ENCODE results near the gene NAALAD2.

NAALAD2 gene

DNA sequence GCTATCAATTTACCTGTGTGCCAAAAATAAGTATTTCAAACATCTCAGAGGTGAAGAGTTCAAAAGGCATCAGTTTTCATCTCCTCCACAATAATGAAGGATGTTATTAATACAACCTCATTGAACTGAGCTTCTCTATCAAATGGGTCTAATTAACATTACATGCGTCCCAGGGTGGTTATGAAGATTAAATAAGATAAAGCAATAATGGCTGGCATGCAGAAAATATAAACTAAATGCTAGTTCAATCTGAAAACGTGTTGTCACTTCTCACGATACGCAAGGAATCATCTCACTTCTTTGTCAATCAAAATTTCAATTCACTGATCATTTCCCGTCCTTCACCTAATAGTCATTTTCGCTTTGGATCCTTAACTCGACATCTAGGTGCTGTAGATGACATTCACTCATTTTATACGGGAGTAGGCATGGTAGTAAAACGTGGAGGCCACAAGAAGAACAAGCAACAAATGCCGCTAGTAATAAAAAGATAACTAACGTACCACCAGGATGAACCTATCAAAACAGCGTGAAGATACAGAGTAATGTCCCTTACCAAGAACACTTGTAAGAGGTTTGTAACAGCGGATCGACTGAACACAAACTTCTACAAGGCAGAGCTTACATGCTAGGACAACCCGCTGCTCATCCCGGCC is 87.5 kb downstream of the NAALAD2 start:
- peaks cover 10% of the 10 kb centered on the region; the same call in 1 of the 2 replicates for H3K36me3 ChIP-seq
- H3K27me3 ChIP-seq = no peaks in the 10 kb centered on the region
- TF ChIP-seq CTCF (IDR thresholded peaks at IDR 0.05; ENCODE audit: low read depth, low read length) = no peak
- DNase-seq = no peak
- H3K9me3 ChIP-seq = no peaks in the 10 kb centered on the region
- no peaks in the 10 kb centered on the region; the same call in 1 of the 2 replicates for H3K4me1 ChIP-seq
- H3K4me3 ChIP-seq (ENCODE audit: low read depth, low read length) = peak overlapping the region; percentile 86

GRCh38 chr11:90222459-90223247 is 88.2 kb downstream of the NAALAD2 start, which contains the start of gene CHORDC1:
TSS of gene CHORDC1 (minus strand) at chr11:90223049. CDS start at chr11:90222954, 95 bp downstream.
- peak; percentile 91 for DNase-seq
- H3K27me3 ChIP-seq = no peaks in the 10 kb centered on the region
- 0 out of 2 replicates have a peak, but pooled peaks cover 4% of the 10 kb centered on the region for H3K36me3 ChIP-seq
- no peaks in the 10 kb centered on the region; the same call in 1 of the 2 replicates for H3K4me1 ChIP-seq
- H3K9me3 ChIP-seq = no peaks in the 10 kb centered on the region
- H3K4me3 ChIP-seq (ENCODE audit: low read depth, low read length) = peak within 1 kb of the TSS; percentile 86
- TF ChIP-seq CTCF (IDR thresholded peaks at IDR 0.05; ENCODE audit: low read depth, low read length) = no peak

- no peaks in the 10 kb centered on the region; the same call in 1 of the 2 replicates for H3K4me1 ChIP-seq
- no peak for TF ChIP-seq CTCF (IDR thresholded peaks at IDR 0.05; ENCODE audit: low read depth, low read length)
- DNase-seq = no peak
- H3K36me3 ChIP-seq = 0 out of 2 replicates have a peak, but pooled peaks cover 4% of the 10 kb centered on the region
- no peaks in the 10 kb centered on the region for H3K27me3 ChIP-seq
- no peaks in the 10 kb centered on the region for H3K9me3 ChIP-seq
- H3K4me3 ChIP-seq (ENCODE audit: low read depth, low read length) = peak overlapping the region; percentile 86
Observed at GRCh38 chr11:90223248-90223585, 88.8 kb downstream of the NAALAD2 start.

GRCh38 chr11:90228056-90228455 is 93.6 kb downstream of the NAALAD2 start:
- no peak for TF ChIP-seq CTCF (IDR thresholded peaks at IDR 0.05; ENCODE audit: low read depth, low read length)
- DNase-seq = no peak
- no peaks in the 10 kb centered on the region for H3K4me1 ChIP-seq
- H3K36me3 ChIP-seq = no peaks in the 10 kb centered on the region
- H3K9me3 ChIP-seq = no peaks in the 10 kb centered on the region
- H3K27me3 ChIP-seq = no peaks in the 10 kb centered on the region
- no peak overlapping the region for H3K4me3 ChIP-seq (ENCODE audit: low read depth, low read length)

DNA sequence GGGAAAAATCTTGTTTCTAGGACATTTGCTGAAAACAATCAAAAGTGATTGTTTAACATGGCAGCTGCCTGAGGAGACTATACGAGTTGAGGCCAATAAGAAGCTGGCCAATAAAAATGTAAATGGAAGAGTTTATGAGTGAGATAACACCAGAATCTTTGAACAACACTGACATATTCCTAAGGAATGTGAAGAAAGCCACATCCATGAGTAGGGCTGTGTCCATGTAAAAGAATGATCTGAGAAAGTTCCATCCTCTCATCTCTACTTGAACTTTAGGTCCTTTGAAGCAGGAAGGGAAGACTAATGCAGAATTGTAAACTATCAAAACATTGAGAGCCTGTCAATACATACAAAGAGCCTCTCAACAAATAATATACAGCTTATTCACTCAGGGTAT is 95.3 kb downstream of the NAALAD2 start:
- H3K27me3 ChIP-seq = no peaks in the 10 kb centered on the region
- no peak for TF ChIP-seq CTCF (IDR thresholded peaks at IDR 0.05; ENCODE audit: low read depth, low read length)
- H3K4me3 ChIP-seq (ENCODE audit: low read depth, low read length) = no peak overlapping the region
- H3K36me3 ChIP-seq = no peaks in the 10 kb centered on the region
- no peaks in the 10 kb centered on the region for H3K9me3 ChIP-seq
- DNase-seq = no peak
- H3K4me1 ChIP-seq = no peaks in the 10 kb centered on the region

GRCh38 chr11:90234977-90235376 is 100.5 kb downstream of the NAALAD2 start:
- no peaks in the 10 kb centered on the region for H3K36me3 ChIP-seq

More at GRCh38 chr11:90234977-90235376, 100.5 kb downstream of the NAALAD2 start:
- Histone ChIP-seq H3K4me1 (no peaks in the 10 kb centered on the region), H3K9me3 (no peaks in the 10 kb centered on the region), H3K27me3 (no peaks in the 10 kb centered on the region), H3K4me3 (ENCODE audit: low read depth, low read length) (no peak overlapping the region)
- no peak for TF ChIP-seq CTCF (IDR thresholded peaks at IDR 0.05; ENCODE audit: low read depth, low read length)
- no peak for DNase-seq
